22Rv1 (cell line): ENCODE measurements around the gene ZNF385A.

Source experiments
- H3K27ac ChIP-seq: fragments of 450-650 bp; 2 replicates; pipeline ENCODE4 v1.5.1; 2017
- CTCF ChIP-seq: fragments of 450-650 bp; IDR thresholded peaks from 2 replicates; pipeline ENCODE4 v1.5.1; 2017; ENCODE audit warnings: mild to moderate bottlenecking
- ZFX ChIP-seq: fragments of 450-650 bp; IDR thresholded peaks from 2 replicates; pipeline ENCODE4 v1.6.1; 2017; ENCODE audit warnings: antibody characterized with exemption, borderline replicate concordance

Gene ZNF385A

DNA sequence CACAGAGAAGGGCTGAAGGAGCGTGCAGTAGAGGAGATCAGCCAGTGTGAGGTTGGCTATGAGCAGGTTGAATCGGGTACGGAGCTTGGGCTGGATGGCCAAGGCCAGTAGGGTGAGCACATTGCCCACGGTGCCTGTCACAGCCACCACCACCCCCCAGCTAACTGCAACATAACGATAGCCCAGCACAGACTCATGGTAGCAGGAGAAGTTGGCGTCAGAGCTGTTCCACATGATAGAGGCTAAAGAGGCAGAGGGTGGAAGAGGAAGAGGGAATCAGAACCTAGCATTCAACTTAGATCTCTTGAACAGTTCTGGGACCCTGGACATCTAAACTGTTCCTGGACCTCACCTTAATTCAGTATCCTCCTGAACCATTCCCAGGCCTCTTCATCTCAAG is 20.9 kb downstream of the ZNF385A start:
- TF ChIP-seq ZFX (no peak), CTCF (no peak)
- H3K27ac ChIP-seq: no peak overlapping the region

GRCh38 chr12:54363047-54363446 is 21.5 kb downstream of the ZNF385A start:
- no peak overlapping the region for H3K27ac ChIP-seq
- TF ChIP-seq ZFX (no peak), CTCF (no peak)

- TF ChIP-seq CTCF (peak; percentile 100), ZFX (no peak)
- peak overlapping the region; percentile 91 for H3K27ac ChIP-seq
Measured at GRCh38 chr12:54360717-54361456, 23.6 kb downstream of the ZNF385A start.

DNA sequence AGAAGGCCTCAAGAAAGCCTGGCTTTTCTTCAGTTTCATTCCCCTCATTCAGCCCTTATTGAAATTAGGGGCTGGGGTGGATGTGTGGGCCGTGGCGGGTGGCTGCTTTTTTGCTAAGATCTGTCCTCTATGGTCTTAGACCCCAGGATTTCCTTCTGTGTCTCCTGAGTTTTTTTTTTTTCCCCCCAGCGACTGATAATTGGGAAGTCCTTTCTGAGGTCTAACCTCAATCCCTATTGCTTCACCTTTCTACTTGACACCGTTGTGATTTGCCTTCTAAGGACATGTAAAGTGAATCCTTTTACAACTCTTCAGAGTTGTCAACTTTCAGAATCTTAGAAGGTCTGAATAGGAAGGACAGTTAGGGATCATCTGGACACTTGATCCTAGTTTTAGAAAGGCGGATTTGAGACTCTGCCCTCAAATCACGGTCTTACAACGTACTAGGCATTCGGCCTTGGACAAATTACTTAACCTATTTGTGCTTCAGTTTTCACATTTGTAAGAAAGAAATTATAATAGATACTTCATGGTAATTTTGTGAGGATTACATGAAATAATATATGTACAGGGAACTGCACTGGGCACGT is 24.7 kb downstream of the ZNF385A start:
- H3K27ac ChIP-seq: peak overlapping the region; percentile 91

GRCh38 chr12:54358945-54359761 is 25.4 kb downstream of the ZNF385A start:
- TF ChIP-seq ZFX (no peak), CTCF (no peak)
- peak overlapping the region; percentile 91 for H3K27ac ChIP-seq

More for the DNA sequence above, 24.7 kb downstream of the ZNF385A start:
- TF ChIP-seq CTCF (no peak), ZFX (no peak)

- H3K27ac ChIP-seq: peak overlapping the region; percentile 91
Measured at GRCh38 chr12:54358191-54358944, 26.2 kb downstream of the ZNF385A start.

More at GRCh38 chr12:54358191-54358944, 26.2 kb downstream of the ZNF385A start:
- TF ChIP-seq ZFX (no peak), CTCF (no peak)
